ENCODE measurements around the gene BBX. TPM values are rescaled to one million over a fixed set of nuclear protein-coding genes. Genes with fewer than 3 reads are reported as not detected.

BBX gene
- total and polyA plus RNA-seq, 4 donors, result 4.7 to 25.1 (median 20.5) TPM

GRCh38 chr3:107772016-107772415, 249.3 kb downstream of the BBX start:
- Histone ChIP-seq H3K36me3 (ENCODE audit: control insufficient read depth in 4 of 4, insufficient read depth in 3 of 4, low read depth in 1 of 4, low read length in 3 of 4) (peaks cover 2 to 5% (median 4%) of the 10 kb centered on the region in 4 donors), H3K4me1 (ENCODE audit: control insufficient read depth in 4 of 4, insufficient read depth in 4 of 4, low read length in 3 of 4) (no peaks in the 10 kb centered on the region), H3K9me3 (ENCODE audit: control insufficient read depth in 4 of 4, low read length in 3 of 4) (no peaks in the 10 kb centered on the region), H3K9ac (ENCODE audit: low read depth in 1 of 2, low read length in 2 of 2) (no peak overlapping the region), H3K27me3 (ENCODE audit: control insufficient read depth in 4 of 4, insufficient read depth in 4 of 4, low read length in 3 of 4) (no peaks in the 10 kb centered on the region), H3K4me3 (ENCODE audit: low read depth in 1 of 3, low read length in 3 of 3) (no peak overlapping the region), H3K27ac (ENCODE audit: low read depth in 1 of 2, low read length in 2 of 2) (no peak overlapping the region)
- WGBS, result 58% methylated on average over 6 of the region's 6 CpGs
- TF ChIP-seq JUND (IDR thresholded peaks at IDR 0.05) (no peak), HNF4G (IDR thresholded peaks at IDR 0.05) (no peak), TAF1 (conservative IDR thresholded peaks at IDR 0.05) (no peak), ZBTB33 (IDR thresholded peaks at IDR 0.05) (no peak), RXRA (IDR thresholded peaks at IDR 0.05) (no peak), SP1 (IDR thresholded peaks at IDR 0.05) (no peak), FOXA1 (IDR thresholded peaks at IDR 0.05) (no peak)
- TF ChIP-seq, protein P1, sequence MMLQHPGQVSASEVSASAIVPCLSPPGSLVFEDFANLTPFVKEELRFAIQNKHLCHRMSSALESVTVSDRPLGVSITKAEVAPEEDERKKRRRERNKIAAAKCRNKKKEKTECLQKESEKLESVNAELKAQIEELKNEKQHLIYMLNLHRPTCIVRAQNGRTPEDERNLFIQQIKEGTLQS (IDR thresholded peaks at IDR 0.05), result no peak
- no peak for DNase-seq (ENCODE audit: low spot score)

GRCh38 chr3:107775974-107776373, 253.2 kb downstream of the BBX start:
- WGBS, result 95% methylated on average over 1 of the region's 1 CpG
- DNase-seq (ENCODE audit: low spot score), result no peak
- TF ChIP-seq SP1 (IDR thresholded peaks at IDR 0.05) (no peak), YY1 (IDR thresholded peaks at IDR 0.05) (no peak), HNF4G (IDR thresholded peaks at IDR 0.05) (no peak), RAD21 (IDR thresholded peaks at IDR 0.05) (no peak), FOXA2 (IDR thresholded peaks at IDR 0.05) (no peak), GABPA (IDR thresholded peaks at IDR 0.05 in 1 of 2, conservative IDR thresholded peaks at IDR 0.05 in 1 of 2) (no peak), RXRA (IDR thresholded peaks at IDR 0.05) (no peak), JUND (IDR thresholded peaks at IDR 0.05) (no peak), EGR1 (IDR thresholded peaks at IDR 0.05; ENCODE audit: low read depth in 2 of 2) (no peak), TAF1 (conservative IDR thresholded peaks at IDR 0.05) (no peak), FOXA1 (IDR thresholded peaks at IDR 0.05) (no peak), NR2F2 (IDR thresholded peaks at IDR 0.05) (no peak), HNF4A (conservative IDR thresholded peaks at IDR 0.05) (no peak), ZBTB33 (IDR thresholded peaks at IDR 0.05) (no peak)
- TF ChIP-seq, protein P2, sequence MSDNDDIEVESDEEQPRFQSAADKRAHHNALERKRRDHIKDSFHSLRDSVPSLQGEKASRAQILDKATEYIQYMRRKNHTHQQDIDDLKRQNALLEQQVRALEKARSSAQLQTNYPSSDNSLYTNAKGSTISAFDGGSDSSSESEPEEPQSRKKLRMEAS (IDR thresholded peaks at IDR 0.05), result no peak
- TF ChIP-seq, protein P3, sequence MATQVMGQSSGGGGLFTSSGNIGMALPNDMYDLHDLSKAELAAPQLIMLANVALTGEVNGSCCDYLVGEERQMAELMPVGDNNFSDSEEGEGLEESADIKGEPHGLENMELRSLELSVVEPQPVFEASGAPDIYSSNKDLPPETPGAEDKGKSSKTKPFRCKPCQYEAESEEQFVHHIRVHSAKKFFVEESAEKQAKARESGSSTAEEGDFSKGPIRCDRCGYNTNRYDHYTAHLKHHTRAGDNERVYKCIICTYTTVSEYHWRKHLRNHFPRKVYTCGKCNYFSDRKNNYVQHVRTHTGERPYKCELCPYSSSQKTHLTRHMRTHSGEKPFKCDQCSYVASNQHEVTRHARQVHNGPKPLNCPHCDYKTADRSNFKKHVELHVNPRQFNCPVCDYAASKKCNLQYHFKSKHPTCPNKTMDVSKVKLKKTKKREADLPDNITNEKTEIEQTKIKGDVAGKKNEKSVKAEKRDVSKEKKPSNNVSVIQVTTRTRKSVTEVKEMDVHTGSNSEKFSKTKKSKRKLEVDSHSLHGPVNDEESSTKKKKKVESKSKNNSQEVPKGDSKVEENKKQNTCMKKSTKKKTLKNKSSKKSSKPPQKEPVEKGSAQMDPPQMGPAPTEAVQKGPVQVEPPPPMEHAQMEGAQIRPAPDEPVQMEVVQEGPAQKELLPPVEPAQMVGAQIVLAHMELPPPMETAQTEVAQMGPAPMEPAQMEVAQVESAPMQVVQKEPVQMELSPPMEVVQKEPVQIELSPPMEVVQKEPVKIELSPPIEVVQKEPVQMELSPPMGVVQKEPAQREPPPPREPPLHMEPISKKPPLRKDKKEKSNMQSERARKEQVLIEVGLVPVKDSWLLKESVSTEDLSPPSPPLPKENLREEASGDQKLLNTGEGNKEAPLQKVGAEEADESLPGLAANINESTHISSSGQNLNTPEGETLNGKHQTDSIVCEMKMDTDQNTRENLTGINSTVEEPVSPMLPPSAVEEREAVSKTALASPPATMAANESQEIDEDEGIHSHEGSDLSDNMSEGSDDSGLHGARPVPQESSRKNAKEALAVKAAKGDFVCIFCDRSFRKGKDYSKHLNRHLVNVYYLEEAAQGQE (IDR thresholded peaks at IDR 0.05), result no peak
- no peaks in the 10 kb centered on the region for H3K9me3 ChIP-seq (ENCODE audit: control insufficient read depth in 4 of 4, low read length in 3 of 4)
- H3K4me3 ChIP-seq (ENCODE audit: low read depth in 1 of 3, low read length in 3 of 3), result no peak overlapping the region
- peaks cover 2 to 18% (median 9%) of the 10 kb centered on the region in 4 donors for H3K36me3 ChIP-seq (ENCODE audit: control insufficient read depth in 4 of 4, insufficient read depth in 3 of 4, low read depth in 1 of 4, low read length in 3 of 4)
- no peak overlapping the region for H3K9ac ChIP-seq (ENCODE audit: low read depth in 1 of 2, low read length in 2 of 2)
- no peaks in the 10 kb centered on the region for H3K27me3 ChIP-seq (ENCODE audit: control insufficient read depth in 4 of 4, insufficient read depth in 4 of 4, low read length in 3 of 4)
- H3K4me1 ChIP-seq (ENCODE audit: control insufficient read depth in 4 of 4, insufficient read depth in 4 of 4, low read length in 3 of 4), result no peaks in the 10 kb centered on the region
- H3K27ac ChIP-seq (ENCODE audit: low read depth in 1 of 2, low read length in 2 of 2), result no peak overlapping the region
